ENCODE data around the gene ZFYVE1.

DNA sequence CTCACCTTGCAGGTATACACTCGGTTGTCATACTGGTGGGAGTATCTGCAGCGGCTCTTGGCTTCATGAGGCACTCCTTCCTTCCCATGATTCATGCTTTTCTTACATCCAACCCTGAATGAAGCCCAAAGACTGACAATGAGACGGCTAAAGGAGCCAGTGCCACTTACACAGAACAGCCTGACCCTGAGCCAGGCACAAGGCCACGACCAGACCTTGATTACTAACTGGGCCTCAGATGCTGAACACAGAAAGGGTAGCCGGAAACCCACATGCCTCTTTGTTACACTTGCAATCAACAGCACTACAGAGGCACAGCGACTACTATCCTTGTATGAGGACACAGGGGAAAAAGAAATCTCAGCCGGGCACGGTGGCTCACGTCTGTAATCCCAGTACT, 48.0 kb downstream of the ZFYVE1 start:
- TF ChIP-seq, protein P1, sequence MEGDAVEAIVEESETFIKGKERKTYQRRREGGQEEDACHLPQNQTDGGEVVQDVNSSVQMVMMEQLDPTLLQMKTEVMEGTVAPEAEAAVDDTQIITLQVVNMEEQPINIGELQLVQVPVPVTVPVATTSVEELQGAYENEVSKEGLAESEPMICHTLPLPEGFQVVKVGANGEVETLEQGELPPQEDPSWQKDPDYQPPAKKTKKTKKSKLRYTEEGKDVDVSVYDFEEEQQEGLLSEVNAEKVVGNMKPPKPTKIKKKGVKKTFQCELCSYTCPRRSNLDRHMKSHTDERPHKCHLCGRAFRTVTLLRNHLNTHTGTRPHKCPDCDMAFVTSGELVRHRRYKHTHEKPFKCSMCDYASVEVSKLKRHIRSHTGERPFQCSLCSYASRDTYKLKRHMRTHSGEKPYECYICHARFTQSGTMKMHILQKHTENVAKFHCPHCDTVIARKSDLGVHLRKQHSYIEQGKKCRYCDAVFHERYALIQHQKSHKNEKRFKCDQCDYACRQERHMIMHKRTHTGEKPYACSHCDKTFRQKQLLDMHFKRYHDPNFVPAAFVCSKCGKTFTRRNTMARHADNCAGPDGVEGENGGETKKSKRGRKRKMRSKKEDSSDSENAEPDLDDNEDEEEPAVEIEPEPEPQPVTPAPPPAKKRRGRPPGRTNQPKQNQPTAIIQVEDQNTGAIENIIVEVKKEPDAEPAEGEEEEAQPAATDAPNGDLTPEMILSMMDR (conservative IDR thresholded peaks at IDR 0.05), result no peak
- TF ChIP-seq EZH2 (IDR thresholded peaks at IDR 0.05; ENCODE audit: low read depth), result no peak

Measured in PC-9 (cell line).